Endothelial cell (in vitro differentiated cells): ENCODE data around the gene SHROOM3. TPM values are rescaled to one million over a fixed set of nuclear protein-coding genes. Genes with fewer than 3 reads are reported as not detected.

Experiments used
- DNase-seq: peaks from one replicate; pipeline ENCODE4 v3.0.0; 2021; ENCODE audit warnings: low spot score
- H3K27ac Mint-ChIP-seq: one replicate; pipeline ENCODE4 v1.8.0; 2021; ENCODE audit warnings: mixed read lengths, inconsistent platforms; ENCODE audit not compliant: unreplicated experiment
- H3K27me3 Mint-ChIP-seq: one replicate; pipeline ENCODE4 v1.8.0; 2021; ENCODE audit warnings: mild to moderate bottlenecking, moderate library complexity, mixed read lengths, inconsistent platforms; ENCODE audit not compliant: unreplicated experiment
- H3K36me3 Mint-ChIP-seq: one replicate; pipeline ENCODE4 v1.8.0; 2021; ENCODE audit warnings: mild to moderate bottlenecking, low read depth, mixed read lengths, inconsistent platforms; ENCODE audit not compliant: unreplicated experiment
- H3K4me1 Mint-ChIP-seq: one replicate; pipeline ENCODE4 v1.8.0; 2021; ENCODE audit warnings: mild to moderate bottlenecking, mixed read lengths, inconsistent platforms; ENCODE audit not compliant: unreplicated experiment
- H3K4me3 Mint-ChIP-seq: one replicate; pipeline ENCODE4 v1.8.0; 2021; ENCODE audit warnings: mild to moderate bottlenecking, mixed read lengths, inconsistent platforms; ENCODE audit not compliant: unreplicated experiment
- H3K9me3 Mint-ChIP-seq: one replicate; pipeline ENCODE4 v1.8.0; 2021; ENCODE audit warnings: mixed read lengths, inconsistent platforms; ENCODE audit not compliant: unreplicated experiment
- CTCF ChIP-seq: fragments of 200-600 bp; sonication (generic); IDR thresholded peaks from one replicate; pipeline ENCODE4 v1.5.0; 2021; ENCODE audit warnings: antibody characterized with exemption; ENCODE audit not compliant: unreplicated experiment
- total RNA-seq: library from RNA; stranded (reverse); fragmentation: NEBNext Ultra II Directional; extraction: Animal tissue kit (Norgen Biotek cat#: 25700); gene quantifications from one replicate; pipeline ENCODE4 v1.2.1, GENCODE V29; 2021; ENCODE audit not compliant: unreplicated experiment

Gene SHROOM3
- total RNA-seq, 1 donor from 2014 or later, result 7.9 TPM

GRCh38 chr4:76401654-76402053 lies 33.4 kb upstream of the SHROOM3 start:
- Mint-ChIP-seq H3K4me3 (no peak overlapping the region), H3K36me3 (no peaks in the 10 kb centered on the region), H3K4me1 (peaks cover 6% of the 10 kb centered on the region), H3K27ac (no peak overlapping the region), H3K9me3 (no peaks in the 10 kb centered on the region), H3K27me3 (no peaks in the 10 kb centered on the region)
- TF ChIP-seq CTCF, result no peak
- DNase-seq, result no peak

DNA sequence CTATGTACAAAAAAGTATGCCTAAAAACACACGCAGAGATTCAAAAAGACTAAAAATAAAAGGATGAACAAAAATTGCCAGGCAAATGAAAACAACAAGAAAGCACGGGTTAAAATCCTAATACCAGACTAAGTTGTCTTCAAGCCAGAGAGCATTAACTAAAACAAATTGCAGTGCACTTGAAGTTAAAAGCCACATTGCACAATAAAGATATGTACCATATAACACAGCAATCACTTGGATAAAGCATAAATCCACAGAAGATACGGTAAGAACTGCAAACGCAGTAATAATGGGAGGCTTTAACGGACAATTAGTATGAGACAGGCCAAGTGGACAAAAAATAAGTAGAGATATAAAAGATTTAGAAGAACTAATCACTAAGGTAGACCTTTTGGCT lies 28.9 kb upstream of the SHROOM3 start:
- H3K4me3 Mint-ChIP-seq, result no peak overlapping the region
- H3K27me3 Mint-ChIP-seq, result no peaks in the 10 kb centered on the region
- H3K36me3 Mint-ChIP-seq, result no peaks in the 10 kb centered on the region
- H3K9me3 Mint-ChIP-seq, result no peaks in the 10 kb centered on the region
- H3K27ac Mint-ChIP-seq, result no peak overlapping the region
- H3K4me1 Mint-ChIP-seq, result peaks cover 1% of the 10 kb centered on the region
- no peak for TF ChIP-seq CTCF
- DNase-seq, result no peak

DNA sequence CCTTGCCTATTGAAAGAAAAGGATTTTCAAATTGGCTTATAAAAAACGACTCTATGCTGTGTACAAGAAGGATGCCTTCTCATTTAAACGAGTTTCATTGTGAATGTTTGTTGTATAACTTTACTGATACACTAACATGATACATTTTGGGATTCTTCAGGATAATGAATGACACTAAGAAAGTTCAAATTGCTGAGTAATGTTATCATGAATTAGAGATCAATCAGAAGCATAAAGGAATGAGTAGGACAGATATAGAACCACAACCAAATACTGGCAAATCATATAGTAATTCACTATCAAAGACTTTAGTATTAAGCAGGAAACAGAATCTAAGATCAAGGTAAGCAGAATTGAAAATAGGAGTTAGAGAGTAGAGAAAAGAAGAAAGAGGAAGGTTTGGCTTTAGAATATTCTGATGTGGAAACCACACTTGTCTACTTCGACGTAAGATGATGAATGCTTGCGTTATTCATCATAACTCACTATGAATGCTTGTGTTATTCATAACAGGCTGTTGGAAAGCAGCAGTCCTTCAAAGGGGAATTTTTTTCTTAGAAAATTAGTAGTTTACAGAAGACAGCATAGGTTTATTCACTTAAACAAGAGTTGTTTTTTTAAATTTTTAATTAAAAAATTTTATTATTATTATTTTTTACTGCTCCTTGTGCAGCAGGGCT lies 27.4 kb upstream of the SHROOM3 start:
- Mint-ChIP-seq H3K9me3 (no peaks in the 10 kb centered on the region), H3K4me1 (no peaks in the 10 kb centered on the region), H3K27ac (no peak overlapping the region), H3K4me3 (no peak overlapping the region), H3K36me3 (no peaks in the 10 kb centered on the region), H3K27me3 (no peaks in the 10 kb centered on the region)
- no peak for DNase-seq
- no peak for TF ChIP-seq CTCF

DNA sequence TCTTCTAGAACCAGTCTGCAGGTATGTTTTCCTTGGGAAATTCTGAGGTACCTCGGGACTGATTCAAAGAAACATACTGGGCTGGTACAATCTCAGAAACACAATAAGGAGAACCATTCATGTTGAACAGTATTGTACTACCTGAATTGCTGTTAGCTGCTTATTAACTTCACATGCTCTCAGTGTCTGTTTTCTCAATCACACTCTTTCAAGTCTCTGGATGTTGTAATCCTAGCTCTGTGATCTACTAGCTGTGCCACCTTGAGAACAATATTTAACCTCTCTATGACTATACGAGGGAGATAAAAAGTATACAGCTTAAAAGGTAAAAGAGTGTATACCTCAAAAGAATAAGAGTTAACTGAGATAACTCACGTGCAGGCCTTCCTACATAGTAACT lies 24.4 kb upstream of the SHROOM3 start:
- Mint-ChIP-seq H3K27ac (no peak overlapping the region), H3K36me3 (no peaks in the 10 kb centered on the region), H3K4me1 (no peaks in the 10 kb centered on the region), H3K4me3 (no peak overlapping the region), H3K9me3 (no peaks in the 10 kb centered on the region), H3K27me3 (peaks cover 1% of the 10 kb centered on the region)
- no peak for TF ChIP-seq CTCF
- DNase-seq, result no peak

- H3K36me3 Mint-ChIP-seq, result no peaks in the 10 kb centered on the region
- TF ChIP-seq CTCF, result no peak
- H3K9me3 Mint-ChIP-seq, result no peaks in the 10 kb centered on the region
These were observed 14.8 kb upstream of the SHROOM3 start for GRCh38 chr4:76420188-76420761.

More at GRCh38 chr4:76420188-76420761, 14.8 kb upstream of the SHROOM3 start:
- Mint-ChIP-seq H3K27ac (no peak overlapping the region), H3K27me3 (peaks cover 2% of the 10 kb centered on the region), H3K4me3 (no peak overlapping the region), H3K4me1 (no peaks in the 10 kb centered on the region)
- DNase-seq, result no peak
